K562 (cell line): Measurements from ENCODE around the gene PRR7. TPM values are rescaled to one million over a fixed set of nuclear protein-coding genes. Genes with fewer than 3 reads are reported as not detected.

Experiments used
- ATAC-seq: fragments of 200-7000 bp; cut with Tn5 transposase; 3 replicates; pipeline ENCODE4 v1.9.1; 2020; ENCODE audit warnings: moderate library complexity
- BruUV-seq: library from RNA; stranded (reverse); fragments of 400-500 nt; replicated peaks from 2 replicates; lab custom pipeline; 2021; lab: Mats Ljungman, UMichigan
- CTCF ChIA-PET: fragments of 300-600 bp; formaldehyde crosslinking; extraction: SDS; loops from one replicate; lab custom pipeline; 2021; ENCODE audit warnings: low intra/inter-chr PET ratio; lab: Yijun Ruan, JAX
- POLR2A ChIA-PET: fragments of 300-600, 350-650 bp; sonication (Branson Sonifier 250); formaldehyde crosslinking; extraction: SDS; loops from one replicate; lab custom pipeline; 2021; ENCODE audit warnings: antibody characterized with exemption, inconsistent platforms; lab: Yijun Ruan, JAX
- DNase-seq, 4 experiments: peaks; one replicate each; pipeline versions ENCODE4 v3.0.0 to v3.0.0-alpha.2; 2011 to 2018; ENCODE audit warnings: low spot score in 3 of 4, mixed read lengths in 3 of 4; ENCODE audit errors: extremely low read depth in 1 of 4
- FAIRE-seq: peaks from 2 replicates; lab custom pipeline; 2011; peaks lifted over from hg19 to GRCh38; lab: Jason Lieb, UNC
- H2AFZ ChIP-seq: 2 replicates; pipeline ENCODE4 v1.6.0; 2011; ENCODE audit warnings: low read depth, low read length, control low read depth, inconsistent platforms
- H3K27ac ChIP-seq: fragments of 200-600 bp; 3 replicates; pipeline ENCODE4 v1.8.0; 2011; ENCODE audit warnings: low read depth, mild to moderate bottlenecking, control low read depth, inconsistent platforms, low read length, moderate library complexity, mixed read lengths; ENCODE audit errors: extremely low read depth
- H3K27me3 ChIP-seq, 2 experiments: fragments of 300-600 bp in 1 of 2; 2 replicates in 1 of 2; 3 replicates in 1 of 2; pipeline versions ENCODE4 v1.6.0 to v1.8.0; 2011; ENCODE audit warnings: inconsistent platforms in 2 of 2, low read length in 2 of 2, mild to moderate bottlenecking in 1 of 2, mixed read lengths in 1 of 2, moderate library complexity in 1 of 2; ENCODE audit not compliant: control insufficient read depth in 2 of 2, insufficient read depth in 2 of 2
- H3K36me3 ChIP-seq: fragments of 300-600 bp; 3 replicates; pipeline ENCODE4 v1.8.0; 2011; ENCODE audit warnings: mild to moderate bottlenecking, low read length, inconsistent platforms; ENCODE audit not compliant: control insufficient read depth, insufficient read depth
- H3K4me1 ChIP-seq, 2 experiments: fragments of 200-600 bp in 1 of 2; replicated peaks in 1 of 2; 2 replicates in 1 of 2; 3 replicates in 1 of 2; pipeline versions ENCODE4 v1.5.1 to v1.8.0; 2011; ENCODE audit warnings: inconsistent platforms in 2 of 2, low read length in 2 of 2, mild to moderate bottlenecking in 1 of 2, mixed read lengths in 1 of 2, moderate library complexity in 1 of 2; ENCODE audit not compliant: control insufficient read depth in 2 of 2, insufficient read depth in 2 of 2
- H3K4me2 ChIP-seq: 2 replicates; pipeline ENCODE4 v1.6.1; 2011; ENCODE audit warnings: low read length, control low read depth, inconsistent platforms, mixed read lengths; ENCODE audit not compliant: insufficient read depth
- H3K4me3 ChIP-seq: fragments of 200-600 bp; sonication (generic), shearing (Covaris generic); 2 replicates; pipeline ENCODE4 v1.5.1; 2016; ENCODE audit warnings: control low read depth, inconsistent platforms
- H3K79me2 ChIP-seq: fragments of 200-600 bp; 3 replicates; pipeline ENCODE4 v1.8.0; 2011; ENCODE audit warnings: low read length, inconsistent platforms; ENCODE audit not compliant: control insufficient read depth, insufficient read depth
- H3K9ac ChIP-seq, 2 experiments: 2 replicates each; pipeline versions ENCODE4 v1.6.0 to v1.6.1; 2011; ENCODE audit warnings: low read depth in 2 of 2, low read length in 2 of 2, control low read depth in 1 of 2, inconsistent platforms in 1 of 2, mild to moderate bottlenecking in 1 of 2, mixed read lengths in 1 of 2; ENCODE audit not compliant: insufficient read depth in 1 of 2
- H3K9me1 ChIP-seq: one replicate; pipeline ENCODE4 v1.6.0; 2011; ENCODE audit warnings: inconsistent platforms, mild to moderate bottlenecking, low read length, moderate library complexity; ENCODE audit not compliant: control insufficient read depth, insufficient read depth
- H3K9me3 ChIP-seq: replicated peaks from 2 replicates; pipeline ENCODE4 v1.5.1; 2011; ENCODE audit warnings: low read depth, low read length, inconsistent platforms; ENCODE audit not compliant: control insufficient read depth, insufficient read depth
- H4K20me1 ChIP-seq: replicated peaks from 2 replicates; pipeline ENCODE4 v1.6.1; 2011; ENCODE audit warnings: low read length, inconsistent platforms, mixed read lengths; ENCODE audit not compliant: control insufficient read depth, insufficient read depth
- CCAR2 ChIP-seq: fragments of 200-400 bp; formaldehyde crosslinking; IDR thresholded peaks from 2 replicates; pipeline ENCODE4 v1.6.1; 2017; ENCODE audit warnings: mild to moderate bottlenecking, low read depth, low read length
- CCNT2 ChIP-seq: IDR thresholded peaks from 2 replicates; pipeline ENCODE4 v1.6.1; 2011; ENCODE audit warnings: borderline replicate concordance, low read depth, mild to moderate bottlenecking, moderate library complexity, mixed read lengths, low read length; ENCODE audit not compliant: insufficient read length; ENCODE audit errors: extremely low read depth
- HBP1 ChIP-seq: fragments of 450-650 bp; formaldehyde crosslinking; IDR thresholded peaks from 2 replicates; pipeline ENCODE4 v1.4.0; 2022; ENCODE audit warnings: missing genetic modification characterization
- HDAC8 ChIP-seq: fragments of 450-650 bp; IDR thresholded peaks from 2 replicates; pipeline ENCODE4 v1.6.1; 2016; ENCODE audit warnings: mild to moderate bottlenecking, missing genetic modification characterization, moderate library complexity, missing compliant biosample characterization
- IRF9 ChIP-seq: fragments of 450-650 bp; IDR thresholded peaks from 2 replicates; pipeline ENCODE4 v1.6.1; 2016; ENCODE audit warnings: missing biosample characterization, missing genetic modification characterization
- MYNN ChIP-seq, 2 experiments: sonication (generic); formaldehyde crosslinking in 1 of 2; IDR thresholded peaks; 2 replicates each; pipeline versions ENCODE4 v1.5.0 to v1.6.1; 2016 to 2020; ENCODE audit warnings: antibody characterized with exemption in 1 of 2, missing genetic modification reagents in 1 of 2
- POLR2A ChIP-seq: fragments of 450-650 bp; conservative IDR thresholded peaks from 2 replicates; pipeline ENCODE4 v1.6.1; 2016
- POLR2AphosphoS2 ChIP-seq: IDR thresholded peaks from 2 replicates; pipeline ENCODE4 v1.6.1; 2012; ENCODE audit warnings: low read length, improper control_type of control experiment
- POLR2B ChIP-seq: fragments of 450-650 bp; IDR thresholded peaks from 2 replicates; pipeline ENCODE4 v1.6.1; 2018; ENCODE audit warnings: low read depth; ENCODE audit not compliant: partially characterized antibody
- POLR2G ChIP-seq: fragments of 200-400 bp; formaldehyde crosslinking; IDR thresholded peaks from 2 replicates; pipeline ENCODE4 v1.6.1; 2017; ENCODE audit warnings: low read depth, mild to moderate bottlenecking, antibody characterized with exemption, low read length, moderate library complexity
- SAFB ChIP-seq: fragments of 200-400 bp; formaldehyde crosslinking; IDR thresholded peaks from 2 replicates; pipeline ENCODE4 v1.6.1; 2017; ENCODE audit warnings: low read depth, low read length, borderline replicate concordance
- SUPT5H ChIP-seq: fragments of 450-650 bp; IDR thresholded peaks from 2 replicates; pipeline ENCODE4 v1.6.1; 2016
- TBP ChIP-seq: optimal IDR thresholded peaks from 2 replicates; pipeline ENCODE3; 2011; ENCODE audit warnings: low read depth, low read length, improper control_type of control experiment
- THRB ChIP-seq: fragments of 450-650 bp; formaldehyde crosslinking; conservative IDR thresholded peaks from 2 replicates; pipeline ENCODE4 v1.4.0; 2022; ENCODE audit warnings: mild to moderate bottlenecking, missing genetic modification characterization
- WGBS: fragments of 100-300 bp; shearing (Covaris generic); methylation state at CpG from one replicate; pipeline ENCODE4 v1.1.6; 2016; ENCODE audit warnings: low coverage, mixed read lengths; ENCODE audit not compliant: insufficient coverage; ENCODE audit errors: missing lambda C conversion rate; 5-methylcytosine and 5-hydroxymethylcytosine counted together
- in situ Hi-C: fragments of 300-500 bp; cut with MboI; formaldehyde crosslinking; loops from 4 replicates; pipeline ENCODE4 v1.15.0; 2018; ENCODE audit warnings: inconsistent platforms, mixed read lengths
- intact Hi-C: fragments of 100-400 bp; cut with micrococcal nuclease; formaldehyde crosslinking; loops from 2 replicates; pipeline ENCODE4 v1.14.2; 2022
- polyA plus RNA-seq, 8 experiments: library from polyadenylated mRNA; depleted of rRNA in 4 of 8; stranded (reverse) in 5 of 8; unstranded in 3 of 8; fragments of >200 nt; fragmentation: Nextera tagmentation in 2 of 8; fragmentation: Illumina TruSeq in 1 of 8; extraction: Ambion mirVana in 2 of 8; extraction: Trizol in 1 of 8; gene quantifications; 2 replicates each; pipeline versions ENCODE4 v1.2.1 to v1.2.3, GENCODE V29; 2011 to 2014; ENCODE audit warnings: inconsistent platforms in 1 of 8, missing spikeins in 1 of 8
- total RNA-seq, 7 experiments: library from RNA; depleted of rRNA in 6 of 7; stranded (reverse); fragments of >200 nt in 6 of 7; fragmentation: Illumina TruSeq in 2 of 7; extraction: Trizol in 2 of 7; gene quantifications; 2 replicates each; pipeline versions ENCODE4 v1.2.1 to v1.2.3, GENCODE V29; 2011 to 2021; ENCODE audit warnings: low replicate concordance in 1 of 7

Gene PRR7
- total and polyA plus RNA-seq, 9 of the 15 experiments (the other 6 are each of a cell fraction or from before 2014, with no cell fraction given): 0.80 to 11.3 (median 10.4) TPM; not detected in 4

- TF ChIP-seq CCAR2 (no peak), HDAC8 (tag) (no peak), POLR2B (peak; percentile 53), TBP (no peak), MYNN (IDR thresholded peaks at IDR 0.05) (peak; percentile 9), MYNN (CRISPR knock-in tag; IDR thresholded peaks at IDR 0.05) (no peak)
Measured at GRCh38 chr5:177483994-177484901, 37.6 kb downstream of the PRR7 start (continued).

GRCh38 chr5:177484902-177485549 lies 38.4 kb downstream of the PRR7 start:
- Histone ChIP-seq H3K27ac (no peak overlapping the region), H2AFZ (no peak overlapping the region), H4K20me1 (no peaks in the 10 kb centered on the region), H3K4me1 (peaks cover under 1 to 36% of the 10 kb centered on the region in 2 experiments; a peak in 3 of 5 replicates), H3K27me3 (no peaks in the 10 kb centered on the region), H3K9me3 (no peaks in the 10 kb centered on the region), H3K4me2 (no peak overlapping the region), H3K9ac (peak overlapping the region in 1 of 2 experiments; percentile 76; a peak in 2 of 4 replicates), H3K36me3 (peaks cover 64% of the 10 kb centered on the region; the same call in 2 of the 3 replicates), H3K79me2 (no peaks in the 10 kb centered on the region), H3K4me3 (no peak overlapping the region), H3K9me1 (no peaks in the 10 kb centered on the region)
- no peak for FAIRE-seq
- DNase-seq: no peak
- BruUV-seq: no TSS peak
- intact Hi-C loops: no loop called here
- in situ Hi-C loops: no loop called here
- CTCF ChIA-PET: no interaction called here
- ATAC-seq: peak; percentile 25
- WGBS: 71% methylated on average over 13 of the region's 13 CpGs
- POLR2A ChIA-PET: interaction anchor here (0.6 to 2.4 kb wide), 6 partner anchors 8 to 403 kb away, joined by 3 to 14 read pairs (median 4); no protein-coding TSS in a partner anchor
- TF ChIP-seq HBP1 (CRISPR knock-in tag) (0 out of 2 replicates have a peak, but pooled peaks have one; percentile 10), POLR2A (peak; percentile 45; the same call in 1 of the 2 replicates), POLR2B (peak; percentile 45), SAFB (no peak), MYNN (IDR thresholded peaks at IDR 0.05) (peak; percentile 67; the same call in 1 of the 2 replicates), MYNN (CRISPR knock-in tag; IDR thresholded peaks at IDR 0.05) (no peak), SUPT5H (peak; percentile 5), CCNT2 (no peak), IRF9 (tag) (no peak), POLR2AphosphoS2 (peak; percentile 84; the same call in 1 of the 2 replicates), POLR2G (peak; percentile 45; the same call in 1 of the 2 replicates), THRB (CRISPR knock-in tag) (peak; percentile 85)
